Activated CD8-positive, alpha-beta T cell treated with anti-CD3 and anti-CD28 coated beads for 36 hours (primary cell): ENCODE results near the gene GAD2. TPM values are rescaled to one million over a fixed set of nuclear protein-coding genes. Genes with fewer than 3 reads are reported as not detected.

Source experiments
- ATAC-seq: fragments of 200-7000 bp; cut with Tn5 transposase; one replicate; pipeline ENCODE4 v1.10.0; 2021; ENCODE audit warnings: mild to moderate bottlenecking, moderate library complexity
- CTCF ChIA-PET: fragments of 350-600 bp; sonication (Branson Sonifier 250); formaldehyde crosslinking; loops from one replicate; lab custom pipeline; 2021; ENCODE audit warnings: antibody characterized with exemption; lab: Charles Lee
- POLR2A ChIA-PET: fragments of 350-600 bp; sonication (Branson Sonifier 250); formaldehyde crosslinking; loops from one replicate; lab custom pipeline; 2021; ENCODE audit warnings: antibody characterized with exemption; lab: Charles Lee
- DNase-seq: peaks from one replicate; pipeline ENCODE4 v3.0.0-alpha.2; 2020
- H3K27ac Mint-ChIP-seq: one replicate; pipeline ENCODE4 v1.8.0; 2021; ENCODE audit warnings: mild to moderate bottlenecking, mixed read lengths
- H3K27me3 Mint-ChIP-seq: one replicate; pipeline ENCODE4 v1.8.0; 2021; ENCODE audit warnings: mixed read lengths
- H3K36me3 Mint-ChIP-seq: one replicate; pipeline ENCODE4 v1.8.0; 2021; ENCODE audit warnings: low read depth, mixed read lengths
- H3K4me1 Mint-ChIP-seq: one replicate; pipeline ENCODE4 v1.8.0; 2021; ENCODE audit warnings: low read depth, mixed read lengths
- H3K4me3 Mint-ChIP-seq: one replicate; pipeline ENCODE4 v1.8.0; 2021; ENCODE audit warnings: mild to moderate bottlenecking, moderate library complexity, mixed read lengths
- H3K9me3 Mint-ChIP-seq: one replicate; pipeline ENCODE4 v1.8.0; 2021; ENCODE audit warnings: mixed read lengths
- intact Hi-C: fragments of 100-400 bp; cut with micrococcal nuclease; formaldehyde crosslinking; loops from one replicate; pipeline ENCODE4 v1.10.0; 2022
- total RNA-seq, 2 experiments: library from RNA; stranded (reverse); gene quantifications; one replicate each; pipeline ENCODE4 v1.2.3, GENCODE V29; 2021
- TF ChIP-seq, protein P1 (sequence below): fragments of 200-600 bp; IDR thresholded peaks from one replicate; pipeline ENCODE4 v1.8.0; 2022; ENCODE audit warnings: antibody characterized with exemption, mild to moderate bottlenecking

The GAD2 gene
- total RNA-seq, 2 experiments from 2014 or later = not detected

DNA sequence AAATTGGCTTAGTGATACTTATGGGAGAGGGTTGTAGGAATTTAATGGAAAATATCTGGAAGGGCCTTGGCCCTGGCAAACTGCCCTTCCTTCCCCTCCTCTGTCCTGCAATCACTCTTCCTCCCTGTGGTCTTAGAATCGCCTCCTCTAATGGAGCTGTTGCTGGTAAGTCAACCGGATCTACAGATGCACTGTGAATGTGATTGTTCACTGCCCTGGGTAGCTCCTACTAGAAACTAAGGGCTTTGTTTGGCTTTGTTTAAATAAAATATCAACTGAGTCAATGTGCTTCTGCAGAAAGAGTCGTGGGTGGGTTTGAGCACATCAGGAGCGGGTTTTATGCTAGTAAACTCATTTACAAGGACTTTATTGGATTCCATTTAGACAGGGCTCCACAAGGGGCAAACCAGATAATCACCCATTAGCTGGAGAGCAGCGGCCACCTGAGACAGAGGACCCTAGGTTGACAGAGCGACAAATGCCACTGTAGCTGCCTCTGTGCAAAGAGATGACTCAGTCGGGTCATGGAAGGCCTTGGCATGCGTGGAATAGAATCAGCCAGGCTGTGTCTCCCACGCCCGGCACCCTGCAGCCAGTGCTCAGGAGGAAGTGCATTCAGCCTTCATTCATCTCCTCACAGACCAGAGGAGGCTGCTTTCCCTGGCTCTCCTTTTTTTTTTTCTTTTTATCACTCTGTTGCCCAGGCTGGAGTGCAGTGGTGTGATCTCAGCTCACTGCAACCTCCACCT is 97.9 kb downstream of the GAD2 start:
- intact Hi-C loops = no loop called here
- H3K36me3 Mint-ChIP-seq = no peaks in the 10 kb centered on the region
- H3K9me3 Mint-ChIP-seq = no peaks in the 10 kb centered on the region
- POLR2A ChIA-PET = no interaction called here
- H3K4me1 Mint-ChIP-seq = no peaks in the 10 kb centered on the region
- DNase-seq (no peak), ATAC-seq (no peak)
- TF ChIP-seq, protein P1, sequence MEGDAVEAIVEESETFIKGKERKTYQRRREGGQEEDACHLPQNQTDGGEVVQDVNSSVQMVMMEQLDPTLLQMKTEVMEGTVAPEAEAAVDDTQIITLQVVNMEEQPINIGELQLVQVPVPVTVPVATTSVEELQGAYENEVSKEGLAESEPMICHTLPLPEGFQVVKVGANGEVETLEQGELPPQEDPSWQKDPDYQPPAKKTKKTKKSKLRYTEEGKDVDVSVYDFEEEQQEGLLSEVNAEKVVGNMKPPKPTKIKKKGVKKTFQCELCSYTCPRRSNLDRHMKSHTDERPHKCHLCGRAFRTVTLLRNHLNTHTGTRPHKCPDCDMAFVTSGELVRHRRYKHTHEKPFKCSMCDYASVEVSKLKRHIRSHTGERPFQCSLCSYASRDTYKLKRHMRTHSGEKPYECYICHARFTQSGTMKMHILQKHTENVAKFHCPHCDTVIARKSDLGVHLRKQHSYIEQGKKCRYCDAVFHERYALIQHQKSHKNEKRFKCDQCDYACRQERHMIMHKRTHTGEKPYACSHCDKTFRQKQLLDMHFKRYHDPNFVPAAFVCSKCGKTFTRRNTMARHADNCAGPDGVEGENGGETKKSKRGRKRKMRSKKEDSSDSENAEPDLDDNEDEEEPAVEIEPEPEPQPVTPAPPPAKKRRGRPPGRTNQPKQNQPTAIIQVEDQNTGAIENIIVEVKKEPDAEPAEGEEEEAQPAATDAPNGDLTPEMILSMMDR = no peak
- no peak overlapping the region for H3K27ac Mint-ChIP-seq
- CTCF ChIA-PET = no interaction called here
- H3K27me3 Mint-ChIP-seq = peaks cover 17% of the 10 kb centered on the region
- no peak overlapping the region for H3K4me3 Mint-ChIP-seq

DNA sequence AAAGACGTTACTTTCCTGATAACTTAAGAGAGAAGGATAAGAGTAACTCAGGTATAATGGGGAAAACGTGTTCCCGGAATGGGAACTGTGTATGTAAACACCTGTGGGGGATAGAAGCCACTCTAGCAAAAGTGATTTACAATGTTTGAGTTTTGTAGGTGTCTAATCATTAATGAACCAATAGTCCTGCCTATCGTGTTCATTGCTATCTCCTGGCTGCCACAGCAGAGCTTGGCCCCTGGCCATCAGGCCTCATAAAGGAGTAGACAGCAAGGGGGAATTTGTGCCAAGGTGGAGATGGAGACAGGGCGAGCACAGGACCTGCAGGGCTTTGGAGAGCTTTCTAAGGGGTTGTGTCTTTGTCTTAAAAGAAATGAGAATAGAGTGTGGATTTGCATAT is 102.1 kb downstream of the GAD2 start:
- Mint-ChIP-seq H3K4me3 (no peak overlapping the region), H3K36me3 (no peaks in the 10 kb centered on the region), H3K27ac (no peak overlapping the region), H3K9me3 (no peaks in the 10 kb centered on the region), H3K4me1 (no peaks in the 10 kb centered on the region), H3K27me3 (peaks cover 13% of the 10 kb centered on the region)
- CTCF ChIA-PET = no interaction called here
- POLR2A ChIA-PET = no interaction called here
- no peak for DNase-seq
- intact Hi-C loops = no loop called here
- TF ChIP-seq, protein P1 = no peak
- no peak for ATAC-seq

DNA sequence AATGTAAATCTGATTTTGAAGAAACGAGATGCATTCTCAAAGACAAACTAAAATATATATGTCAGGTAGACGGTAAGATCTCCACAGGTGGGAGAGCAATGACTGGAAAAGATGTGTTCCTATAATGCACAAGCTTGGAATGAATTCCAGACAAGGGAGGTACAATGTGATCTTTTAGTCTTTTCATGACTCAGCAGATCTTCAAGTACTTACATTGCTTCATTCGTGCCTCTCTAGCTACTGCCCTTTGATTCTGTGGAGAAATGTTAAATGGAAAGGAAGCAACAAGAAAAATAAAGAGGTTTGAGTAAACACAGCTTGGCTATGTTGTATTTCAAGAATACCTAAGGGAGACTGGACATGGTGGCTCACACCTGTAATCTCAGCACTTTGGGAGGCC is 106.6 kb downstream of the GAD2 start:
- Mint-ChIP-seq H3K27ac (no peak overlapping the region), H3K4me3 (no peak overlapping the region), H3K36me3 (no peaks in the 10 kb centered on the region), H3K9me3 (no peaks in the 10 kb centered on the region), H3K4me1 (no peaks in the 10 kb centered on the region), H3K27me3 (peaks cover 3% of the 10 kb centered on the region)
- no peak for DNase-seq
- POLR2A ChIA-PET = no interaction called here
- no peak for ATAC-seq
- CTCF ChIA-PET = interaction anchor here (1.6 kb wide), 1 partner anchor 12 kb away, joined by 4 read pairs; no protein-coding TSS in a partner anchor
- intact Hi-C loops = no loop called here
- TF ChIP-seq, protein P1 = no peak

DNA sequence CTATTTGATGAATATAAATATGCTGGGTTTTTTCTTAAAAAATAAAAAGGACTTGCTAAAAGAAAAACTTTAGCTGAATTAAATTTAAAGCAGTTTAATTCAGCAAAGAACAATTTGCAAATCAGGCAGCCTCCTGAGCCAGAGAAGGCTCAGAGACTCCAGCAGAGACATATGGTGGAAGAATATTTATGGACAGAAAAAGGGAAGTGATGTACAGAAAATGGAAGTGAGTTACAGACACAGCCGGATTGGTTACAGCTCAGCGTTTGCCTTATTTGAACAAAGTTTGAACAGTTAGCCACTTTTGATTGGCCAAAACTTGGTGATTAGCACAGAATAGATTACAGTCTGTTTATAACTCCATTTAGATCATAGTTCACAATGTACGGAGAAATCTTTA is 110.3 kb downstream of the GAD2 start:
- Mint-ChIP-seq H3K4me1 (no peaks in the 10 kb centered on the region), H3K9me3 (no peaks in the 10 kb centered on the region), H3K27me3 (peaks cover 2% of the 10 kb centered on the region), H3K36me3 (no peaks in the 10 kb centered on the region), H3K4me3 (no peak overlapping the region), H3K27ac (no peak overlapping the region)
- POLR2A ChIA-PET = no interaction called here
- DNase-seq (no peak), ATAC-seq (no peak)
- intact Hi-C loops = no loop called here
- CTCF ChIA-PET = no interaction called here
- TF ChIP-seq, protein P1 = no peak

DNA sequence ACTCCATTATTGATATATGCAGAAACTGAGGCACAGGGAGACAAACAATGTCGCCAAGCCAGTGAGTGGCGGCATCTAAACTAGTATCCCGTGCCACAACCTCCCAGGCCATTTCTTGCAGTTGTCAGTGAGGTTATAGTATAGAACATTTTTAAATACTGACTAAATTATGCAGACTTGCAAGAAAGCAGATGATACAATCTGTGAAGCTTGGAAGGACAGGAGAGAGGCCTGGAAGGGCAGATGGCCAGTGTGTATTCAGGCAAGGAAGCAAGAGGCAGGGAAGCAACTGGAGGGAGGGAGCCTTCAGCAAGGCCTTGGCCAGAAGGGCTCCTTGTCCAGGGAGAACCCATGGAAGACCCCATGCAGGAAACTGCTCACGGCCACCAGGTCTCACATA is 111.2 kb downstream of the GAD2 start:
- no peaks in the 10 kb centered on the region for H3K36me3 Mint-ChIP-seq
- ChIA-PET CTCF (interaction anchor here (0.6 kb wide), 1 partner anchor 24 kb away, joined by 3 read pairs; no protein-coding TSS in a partner anchor), POLR2A (no interaction called here)
- no peaks in the 10 kb centered on the region for H3K4me1 Mint-ChIP-seq
- H3K4me3 Mint-ChIP-seq = no peak overlapping the region
- intact Hi-C loops = no loop called here
- no peaks in the 10 kb centered on the region for H3K27me3 Mint-ChIP-seq
- ATAC-seq (no peak), DNase-seq (no peak)
- no peaks in the 10 kb centered on the region for H3K9me3 Mint-ChIP-seq
- no peak overlapping the region for H3K27ac Mint-ChIP-seq
- TF ChIP-seq, protein P1 = no peak
